ENCODE results near the gene SOX13.

The SOX13 gene

DNA sequence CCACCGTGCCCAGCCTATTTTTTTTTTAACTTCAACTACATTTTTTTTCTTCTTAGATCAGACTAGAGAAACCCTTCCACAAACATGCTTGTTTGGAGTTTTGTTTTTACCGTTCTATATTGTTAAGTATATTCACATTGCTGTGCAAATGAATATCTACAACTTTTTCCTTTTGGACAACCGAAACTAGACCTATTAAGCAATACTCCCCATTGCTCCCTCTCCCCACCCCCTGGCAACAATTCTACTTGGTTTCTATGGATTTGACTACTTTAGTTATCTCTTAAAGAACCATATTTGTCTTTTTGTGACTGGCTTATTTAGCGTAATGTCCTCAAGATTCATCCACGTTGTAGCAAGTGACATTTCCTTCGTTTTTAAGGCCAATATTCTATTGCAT is 59.8 kb downstream of the SOX13 start:
- no peak for DNase-seq

- no peak for DNase-seq
Measured at GRCh38 chr1:204134103-204134502, 61.2 kb downstream of the SOX13 start.

DNA sequence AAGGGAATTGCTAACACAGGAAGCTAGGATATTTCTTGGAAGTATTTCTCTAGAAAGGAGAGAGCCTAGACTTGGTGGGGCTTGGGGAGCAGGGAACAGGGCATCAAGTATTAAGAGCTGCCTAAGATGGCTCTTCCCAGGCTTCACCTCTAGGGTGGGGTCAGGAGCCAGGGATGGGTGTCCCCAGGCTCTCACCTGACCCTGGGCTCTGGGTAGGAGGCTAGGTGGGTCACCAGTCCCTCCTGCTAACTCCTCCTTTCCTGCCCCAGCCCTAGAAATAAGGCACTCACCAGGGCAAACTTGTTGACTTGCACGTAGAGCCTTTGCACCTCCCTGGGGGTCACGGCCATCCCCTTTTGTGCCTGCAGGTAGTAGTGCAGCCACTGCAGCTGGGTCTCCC is 63.9 kb downstream of the SOX13 start:
- DNase-seq: no peak

DNA sequence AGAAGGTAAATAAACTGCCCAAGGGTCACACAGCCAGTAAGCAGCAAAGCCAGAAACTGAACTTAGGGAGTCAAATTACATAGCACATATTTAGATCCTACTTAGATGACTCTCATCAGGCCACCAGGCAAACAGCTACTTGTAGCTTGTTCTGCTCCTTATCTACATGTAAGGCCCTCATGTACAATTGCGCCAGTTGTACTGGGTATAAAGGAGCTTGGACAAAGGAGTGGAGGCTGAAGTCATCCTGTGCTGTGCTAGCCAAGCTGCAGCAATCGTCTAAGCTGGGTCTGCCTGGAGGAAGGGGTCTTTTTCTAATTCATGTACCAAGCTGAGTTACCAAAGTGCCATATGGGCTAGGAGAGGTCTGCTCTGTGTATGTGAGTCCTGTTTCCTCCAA is 66.2 kb downstream of the SOX13 start:
- no peak for DNase-seq

DNA sequence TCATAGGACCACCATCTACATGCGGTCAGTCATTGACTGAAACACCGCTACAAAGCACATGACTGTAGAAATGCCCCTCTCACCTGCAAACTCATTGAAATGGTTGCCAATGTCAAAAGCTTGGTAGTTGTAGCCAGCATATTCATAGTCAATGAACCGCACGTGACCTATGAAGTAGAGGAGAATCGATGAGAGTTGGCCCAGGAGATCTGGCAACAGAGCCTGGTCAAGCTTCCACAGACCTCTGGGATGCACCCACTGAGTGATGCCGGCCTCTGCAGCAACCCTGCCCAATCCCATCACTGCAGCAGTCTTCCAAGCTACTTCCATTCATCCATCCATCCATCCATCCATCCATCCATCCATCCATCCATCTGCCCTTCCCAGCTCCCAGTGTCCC is 67.0 kb downstream of the SOX13 start:
- no peak for DNase-seq

DNA sequence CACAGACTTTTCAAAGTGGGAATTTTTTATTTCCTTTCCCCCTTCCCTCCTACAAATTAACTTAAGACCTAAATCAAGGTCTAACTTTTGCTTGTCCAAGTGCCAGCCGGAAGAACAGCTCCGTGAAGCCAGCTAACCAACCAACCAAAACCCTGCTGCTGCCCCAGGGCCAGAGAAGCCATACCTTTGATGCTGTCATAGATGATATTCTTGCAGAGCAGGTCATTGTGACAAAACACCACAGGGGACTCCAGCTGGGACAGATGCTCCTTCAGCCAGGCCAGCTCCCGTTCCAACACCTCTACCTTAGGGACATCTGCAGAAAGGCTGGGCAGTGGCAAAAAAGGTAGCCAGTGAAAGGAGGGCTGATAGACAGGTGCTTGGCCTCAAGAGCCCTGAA is 68.2 kb downstream of the SOX13 start:
- DNase-seq: no peak

DNA sequence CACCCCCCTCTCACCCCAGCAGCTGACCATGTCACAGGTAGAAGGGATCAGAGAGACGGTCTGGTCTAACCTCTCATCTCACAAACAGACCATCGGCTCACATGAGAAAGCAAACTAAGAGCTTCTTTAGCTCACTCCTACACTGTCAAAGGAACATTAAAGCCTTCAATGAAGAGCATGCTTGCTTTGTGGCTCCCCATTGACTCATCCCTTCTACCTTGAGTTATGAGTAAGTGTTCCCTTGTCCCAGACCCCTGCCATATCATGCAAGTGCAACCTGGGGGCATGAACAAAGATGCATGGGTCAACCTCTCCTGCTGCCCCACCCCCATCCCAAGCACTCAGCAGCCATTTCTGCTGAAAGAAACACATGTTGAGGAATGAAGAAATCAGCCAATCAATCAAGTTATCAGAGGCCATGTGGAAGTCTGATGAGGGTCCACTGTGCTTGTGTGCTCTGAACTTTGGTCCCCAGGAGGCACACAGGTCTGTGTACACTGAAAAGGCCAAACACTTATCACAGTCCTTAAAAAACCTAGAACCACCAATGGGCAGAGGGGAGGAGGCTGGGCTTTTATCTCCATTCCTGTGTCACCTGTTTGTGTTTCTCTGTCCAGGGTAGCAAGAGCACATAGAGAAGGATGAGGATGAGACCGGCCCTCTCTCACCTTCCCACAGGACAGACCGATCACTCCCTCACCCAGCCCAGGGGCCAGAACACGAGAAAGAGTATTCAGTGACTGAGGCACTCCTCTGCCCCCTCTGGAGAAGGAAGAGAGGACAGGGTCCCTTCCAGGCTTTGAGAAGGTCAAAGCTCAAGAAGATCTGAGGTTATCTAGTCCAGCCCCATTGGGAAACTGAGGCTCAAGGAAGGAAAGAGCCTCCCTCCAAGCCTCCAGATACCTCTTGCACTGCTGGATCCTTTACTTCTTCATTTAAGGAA is 69.4 kb downstream of the SOX13 start:
- DNase-seq: no peak

DNA sequence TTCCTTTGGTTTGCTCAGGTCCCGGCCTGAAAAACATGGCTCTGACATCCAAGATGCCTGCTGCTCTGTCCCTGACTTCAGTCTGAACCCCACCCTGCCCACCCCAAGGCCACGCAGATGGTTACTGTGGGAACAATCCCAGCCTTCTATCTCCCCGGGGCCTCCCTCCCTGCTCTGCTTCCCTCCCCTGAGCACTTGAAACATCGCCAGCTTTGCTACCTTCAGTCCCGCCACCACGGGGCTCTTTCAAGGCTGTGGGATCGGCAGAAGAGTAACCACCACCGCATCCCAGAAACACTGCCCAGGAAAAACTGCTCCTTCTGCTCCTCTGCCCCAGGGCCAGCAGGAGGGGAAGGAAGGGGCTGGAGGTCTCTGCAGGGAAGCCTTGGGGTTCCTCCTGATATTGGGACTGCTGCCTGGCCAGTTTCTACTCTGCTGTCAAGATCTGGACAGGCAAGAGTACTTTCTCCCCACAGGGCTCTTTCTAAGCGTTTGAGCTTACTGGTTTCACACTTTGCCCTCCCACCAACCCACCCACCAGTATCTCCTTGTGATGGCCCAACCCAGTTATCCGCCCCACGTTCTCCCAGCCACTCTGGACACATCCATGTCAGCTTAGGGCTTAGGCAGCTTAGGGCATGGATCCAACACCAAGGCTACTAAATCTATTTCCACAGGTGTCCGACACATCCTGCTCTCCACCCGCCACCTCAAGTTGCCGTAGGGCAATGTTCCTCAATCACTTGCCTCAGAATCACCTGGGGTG is 70.5 kb downstream of the SOX13 start:
- no peak for DNase-seq

- DNase-seq: no peak
Measured at GRCh38 chr1:204145033-204145504, 72.2 kb downstream of the SOX13 start.

DNA sequence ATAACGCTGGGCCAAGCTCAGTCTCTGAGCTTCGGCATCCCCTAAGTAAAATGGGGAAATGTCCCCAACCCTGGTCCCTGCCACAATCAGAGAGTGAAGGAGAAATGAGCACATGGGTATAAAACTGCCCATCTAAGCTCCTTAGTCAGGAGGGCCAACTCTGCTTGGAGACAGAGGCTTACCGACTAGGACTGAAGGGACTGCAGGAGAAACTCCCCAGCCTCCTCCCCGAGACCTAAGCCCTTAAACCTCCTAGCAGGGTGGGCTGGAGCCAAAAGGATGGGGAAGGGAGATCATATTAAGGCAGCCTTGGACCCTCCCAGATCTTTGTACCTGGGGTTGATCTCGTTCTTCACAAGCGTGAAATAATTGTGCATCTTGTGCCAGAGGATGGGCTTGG is 73.4 kb downstream of the SOX13 start:
- DNase-seq: no peak

GRCh38 chr1:204146965-204147364 is 74.0 kb downstream of the SOX13 start:
- no peak for DNase-seq

- no peak for DNase-seq
Measured at GRCh38 chr1:204147406-204148383, 74.8 kb downstream of the SOX13 start.

DNA sequence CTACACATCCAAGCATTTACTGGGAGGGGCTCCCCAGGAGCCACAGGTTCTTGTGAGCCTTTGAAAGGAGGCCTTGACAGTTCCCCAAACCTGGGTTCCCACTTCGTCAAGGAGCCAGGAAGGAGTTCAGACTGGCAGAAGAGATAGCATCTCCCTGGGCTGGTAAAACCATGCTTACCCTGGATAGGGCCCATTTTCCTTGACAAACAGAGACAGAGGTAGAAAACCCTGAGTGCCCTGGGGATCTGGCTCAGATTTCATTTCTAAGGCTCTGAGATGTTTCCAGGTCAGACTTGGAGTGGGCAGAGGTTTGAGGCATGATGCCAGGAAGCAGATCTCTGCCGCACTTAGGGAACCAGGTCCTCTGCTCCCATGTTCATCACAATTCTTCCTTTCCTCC is 76.2 kb downstream of the SOX13 start:
- no peak for DNase-seq

GRCh38 chr1:204149635-204150565 is 77.0 kb downstream of the SOX13 start:
- no peak for DNase-seq

DNA sequence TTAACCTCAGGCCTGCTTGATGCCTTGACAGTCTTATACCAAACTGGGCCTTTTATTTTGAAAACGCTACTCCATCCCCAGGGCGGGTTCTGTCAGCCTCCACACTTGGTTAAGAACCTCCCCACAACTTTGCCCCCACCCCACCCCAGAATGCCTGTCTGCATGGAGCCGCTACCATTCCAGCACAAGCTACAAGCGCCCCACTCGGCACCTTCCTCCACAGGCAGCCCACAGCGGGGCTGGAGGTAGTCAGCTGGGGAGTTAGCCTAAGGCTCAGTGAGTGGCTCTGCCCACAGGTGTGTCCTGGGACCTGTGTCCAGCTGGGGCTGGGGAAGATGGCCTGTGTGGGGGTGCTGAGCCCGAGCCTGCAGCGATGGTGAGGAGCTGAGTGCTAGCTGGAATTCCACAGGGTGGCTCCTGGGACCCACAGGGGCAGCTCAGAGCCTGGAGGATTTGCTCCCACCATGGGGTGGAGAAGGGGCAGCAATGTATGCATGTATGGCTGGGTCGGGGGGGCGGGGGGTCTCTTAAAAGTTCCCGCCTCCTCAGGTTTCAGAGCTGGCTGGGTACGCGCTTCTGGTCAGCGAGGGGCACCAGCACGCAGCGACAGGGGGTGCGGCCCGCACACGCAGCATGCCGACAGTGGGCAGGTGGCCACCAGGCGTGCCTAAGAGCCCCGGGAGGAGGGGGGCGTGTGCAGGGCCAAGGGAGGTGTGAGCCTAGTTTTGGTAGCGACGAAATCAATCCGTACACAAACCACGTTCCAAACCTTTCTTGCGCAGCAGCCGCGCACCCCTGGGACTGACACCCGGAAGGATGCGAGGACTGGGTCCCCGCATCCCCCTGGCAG is 78.0 kb downstream of the SOX13 start:
- no peak for DNase-seq

DNA sequence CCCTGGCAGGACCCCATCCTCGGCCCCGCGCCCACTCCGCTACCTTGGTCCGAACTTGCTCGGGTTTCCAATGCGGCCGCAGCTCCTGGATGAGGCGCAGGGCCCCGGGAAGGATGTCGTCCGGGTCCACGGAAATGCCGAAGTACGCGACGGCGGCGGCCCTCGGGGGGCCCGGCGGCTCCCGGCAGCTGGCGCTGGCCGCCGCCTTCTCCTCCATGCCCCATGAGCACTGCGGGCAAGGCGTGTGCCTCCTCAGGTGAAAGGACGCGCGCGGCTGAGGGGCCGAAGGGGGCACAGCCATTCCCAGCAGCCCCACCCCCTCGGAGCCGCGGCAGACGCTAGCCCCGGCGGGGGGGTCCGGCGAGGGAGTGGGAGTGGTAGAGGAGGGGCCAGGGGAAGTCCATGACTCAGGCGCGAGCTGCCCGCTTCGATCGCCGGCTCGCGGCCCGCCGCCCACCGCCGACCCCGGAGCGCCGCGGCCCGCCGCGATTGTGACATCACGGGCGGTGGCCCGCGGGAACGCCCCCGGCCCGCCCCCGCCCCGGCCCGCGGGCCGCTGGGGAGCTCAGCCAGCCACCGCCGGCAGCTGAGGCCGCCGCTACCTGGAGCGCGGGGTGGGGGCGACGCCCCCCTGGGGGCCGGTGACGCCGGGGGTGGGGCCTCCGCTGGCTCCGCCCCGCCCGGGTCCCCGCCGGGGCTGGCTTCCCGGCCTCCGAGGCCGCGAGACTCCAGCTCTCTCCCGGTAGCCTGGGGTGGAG is 78.8 kb downstream of the SOX13 start, which contains the start of gene ETNK2:
ETNK2 (minus strand) TSS at position 493 of the 758 bp plus-strand sequence; CDS start at position 301, 192 bp downstream.
- no peak for DNase-seq

- no peak for DNase-seq
Measured at GRCh38 chr1:204152310-204153044, 79.6 kb downstream of the SOX13 start.

GRCh38 chr1:204153667-204154066 is 80.8 kb downstream of the SOX13 start:
- no peak for DNase-seq

Data from NCI-H187 treated with DMSO at 0.1 percent for 48 hours (cell line).